ENCODE measurements around the gene ATXN7. TPM values are rescaled to one million over a fixed set of nuclear protein-coding genes. Genes with fewer than 3 reads are reported as not detected.

The ATXN7 gene
- total RNA-seq, 1 experiment from 2014 or later = 27.5 TPM

DNA sequence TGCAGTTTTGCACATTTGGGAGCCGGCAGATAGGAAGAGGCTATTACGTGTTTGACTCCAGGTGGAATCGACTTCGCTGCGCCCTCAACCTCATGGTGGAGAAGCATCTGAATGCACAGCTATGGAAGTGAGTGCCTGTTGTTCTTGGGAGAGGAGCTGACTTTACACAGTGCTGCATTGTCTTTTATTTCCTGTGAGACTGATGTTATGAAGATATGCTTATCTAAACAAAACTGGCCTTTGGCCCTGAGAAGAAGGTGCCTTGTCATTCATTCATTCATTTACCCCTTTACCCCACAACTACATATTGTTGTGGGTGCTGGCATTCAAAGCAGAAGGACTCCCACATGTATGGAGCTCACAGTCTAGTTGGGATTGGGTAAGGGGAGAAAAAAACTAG is 127.1 kb downstream of the ATXN7 start:
- Histone ChIP-seq H3K9ac (ENCODE audit: low read length) (no peak overlapping the region), H4K20me1 (ENCODE audit: insufficient read depth) (no peaks in the 10 kb centered on the region), H3K4me2 (ENCODE audit: low read length) (no peak overlapping the region), H3K79me2 (ENCODE audit: insufficient read depth, low read length) (no peaks in the 10 kb centered on the region), H3K4me1 (ENCODE audit: control insufficient read depth in 1 of 2, insufficient read depth in 2 of 2, low read length in 2 of 2) (no peaks in the 10 kb centered on the region), H3K36me3 (ENCODE audit: control insufficient read depth in 1 of 2, insufficient read depth in 2 of 2, low read length in 2 of 2) (peaks cover 18 to 21% of the 10 kb centered on the region in 2 experiments; a peak in 3 of 4 replicates), H3K9me2 (ENCODE audit: insufficient read depth) (no peaks in the 10 kb centered on the region), H2AFZ (ENCODE audit: low read depth, low read length, poor library complexity, severe bottlenecking) (no peak overlapping the region), H3K9me3 (ENCODE audit: control insufficient read depth in 1 of 2, insufficient read depth in 1 of 2, low read depth in 1 of 2, low read length in 2 of 2) (no peaks in the 10 kb centered on the region), H3K27me3 (ENCODE audit: insufficient read depth, low read length) (no peaks in the 10 kb centered on the region), H3K4me3 (replicated peaks in 1 of 2; ENCODE audit: low read depth in 1 of 2, low read length in 2 of 2) (no peak overlapping the region), H3K27ac (ENCODE audit: low read depth, low read length) (no peak overlapping the region)
- ChIA-PET RAD21 (ENCODE audit: low non-redundant PET in 1 of 2, low total read pairs in 2 of 2, uncharacterized antibody in 2 of 2, unreplicated experiment in 2 of 2) (no interaction called here), POLR2A (no interaction called here), CTCF (no interaction called here)
- BruUV-seq (replicated peaks) = no TSS peak
- intact Hi-C loops (cut with micrococcal nuclease) = loop anchor here (10.0 kb wide), 2 partner anchors 176 to 1366 kb away; partner anchors contain the start of gene C3orf49
- no peak for DNase-seq (ENCODE audit: low read depth, low spot score)
- ATAC-seq = no peak
- TF ChIP-seq SIN3A (IDR thresholded peaks at IDR 0.05; ENCODE audit: low read depth) (no peak), CEBPB (IDR thresholded peaks at IDR 0.05; ENCODE audit: low read depth) (no peak), YY1 (IDR thresholded peaks at IDR 0.05; ENCODE audit: extremely low read depth, insufficient replicate concordance, low read depth, low read length) (no peak), CBX3 (IDR thresholded peaks at IDR 0.05; ENCODE audit: low read depth) (no peak)
- TF ChIP-seq, protein P1, sequence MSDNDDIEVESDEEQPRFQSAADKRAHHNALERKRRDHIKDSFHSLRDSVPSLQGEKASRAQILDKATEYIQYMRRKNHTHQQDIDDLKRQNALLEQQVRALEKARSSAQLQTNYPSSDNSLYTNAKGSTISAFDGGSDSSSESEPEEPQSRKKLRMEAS (IDR thresholded peaks at IDR 0.05) = no peak

DNA sequence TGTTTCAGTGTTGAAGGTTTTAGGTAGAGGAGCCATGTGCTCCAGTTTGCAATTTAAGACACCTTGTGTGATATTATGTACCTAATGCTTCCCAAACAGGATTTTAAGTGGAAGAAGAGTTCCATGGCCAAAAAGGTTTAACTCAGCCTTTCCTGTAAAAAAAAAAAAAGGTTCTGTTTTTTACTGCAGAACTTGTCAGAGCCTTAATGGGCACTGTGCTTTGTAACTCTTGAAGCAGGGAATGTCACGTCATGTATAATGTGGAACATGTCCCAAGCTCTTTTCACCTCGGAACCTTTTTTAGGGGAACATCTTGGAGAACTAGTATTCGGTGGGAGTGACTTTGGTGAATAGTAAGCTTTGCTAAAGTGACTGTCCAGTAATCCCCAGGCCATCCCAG is 128.0 kb downstream of the ATXN7 start:
- ChIA-PET CTCF (no interaction called here), RAD21 (ENCODE audit: low non-redundant PET in 1 of 2, low total read pairs in 2 of 2, uncharacterized antibody in 2 of 2, unreplicated experiment in 2 of 2) (no interaction called here), POLR2A (no interaction called here)
- Histone ChIP-seq H3K4me3 (replicated peaks in 1 of 2; ENCODE audit: low read depth in 1 of 2, low read length in 2 of 2) (no peak overlapping the region), H3K4me2 (ENCODE audit: low read length) (no peak overlapping the region), H3K27me3 (ENCODE audit: insufficient read depth, low read length) (no peaks in the 10 kb centered on the region), H2AFZ (ENCODE audit: low read depth, low read length, poor library complexity, severe bottlenecking) (no peak overlapping the region), H3K36me3 (ENCODE audit: control insufficient read depth in 1 of 2, insufficient read depth in 2 of 2, low read length in 2 of 2) (peaks cover 23 to 28% of the 10 kb centered on the region in 2 experiments; a peak in 3 of 4 replicates), H4K20me1 (ENCODE audit: insufficient read depth) (no peaks in the 10 kb centered on the region), H3K9me3 (ENCODE audit: control insufficient read depth in 1 of 2, insufficient read depth in 1 of 2, low read depth in 1 of 2, low read length in 2 of 2) (no peaks in the 10 kb centered on the region), H3K4me1 (ENCODE audit: control insufficient read depth in 1 of 2, insufficient read depth in 2 of 2, low read length in 2 of 2) (no peaks in the 10 kb centered on the region), H3K9ac (ENCODE audit: low read length) (no peak overlapping the region), H3K27ac (ENCODE audit: low read depth, low read length) (no peak overlapping the region), H3K79me2 (ENCODE audit: insufficient read depth, low read length) (no peaks in the 10 kb centered on the region), H3K9me2 (ENCODE audit: insufficient read depth) (no peaks in the 10 kb centered on the region)
- DNase-seq (ENCODE audit: low read depth, low spot score) = no peak
- intact Hi-C loops (cut with micrococcal nuclease) = loop anchor here (2.0 to 10.0 kb wide), 3 partner anchors 177 to 1367 kb away; partner anchors contain the start of gene C3orf49
- TF ChIP-seq, protein P2, sequence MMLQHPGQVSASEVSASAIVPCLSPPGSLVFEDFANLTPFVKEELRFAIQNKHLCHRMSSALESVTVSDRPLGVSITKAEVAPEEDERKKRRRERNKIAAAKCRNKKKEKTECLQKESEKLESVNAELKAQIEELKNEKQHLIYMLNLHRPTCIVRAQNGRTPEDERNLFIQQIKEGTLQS (IDR thresholded peaks at IDR 0.05) = no peak
- TF ChIP-seq JUND (IDR thresholded peaks at IDR 0.05) = no peak
- TF ChIP-seq, protein P3, sequence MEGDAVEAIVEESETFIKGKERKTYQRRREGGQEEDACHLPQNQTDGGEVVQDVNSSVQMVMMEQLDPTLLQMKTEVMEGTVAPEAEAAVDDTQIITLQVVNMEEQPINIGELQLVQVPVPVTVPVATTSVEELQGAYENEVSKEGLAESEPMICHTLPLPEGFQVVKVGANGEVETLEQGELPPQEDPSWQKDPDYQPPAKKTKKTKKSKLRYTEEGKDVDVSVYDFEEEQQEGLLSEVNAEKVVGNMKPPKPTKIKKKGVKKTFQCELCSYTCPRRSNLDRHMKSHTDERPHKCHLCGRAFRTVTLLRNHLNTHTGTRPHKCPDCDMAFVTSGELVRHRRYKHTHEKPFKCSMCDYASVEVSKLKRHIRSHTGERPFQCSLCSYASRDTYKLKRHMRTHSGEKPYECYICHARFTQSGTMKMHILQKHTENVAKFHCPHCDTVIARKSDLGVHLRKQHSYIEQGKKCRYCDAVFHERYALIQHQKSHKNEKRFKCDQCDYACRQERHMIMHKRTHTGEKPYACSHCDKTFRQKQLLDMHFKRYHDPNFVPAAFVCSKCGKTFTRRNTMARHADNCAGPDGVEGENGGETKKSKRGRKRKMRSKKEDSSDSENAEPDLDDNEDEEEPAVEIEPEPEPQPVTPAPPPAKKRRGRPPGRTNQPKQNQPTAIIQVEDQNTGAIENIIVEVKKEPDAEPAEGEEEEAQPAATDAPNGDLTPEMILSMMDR (IDR thresholded peaks at IDR 0.05 in 2 of 3, conservative IDR thresholded peaks at IDR 0.05 in 1 of 3; ENCODE audit: borderline replicate concordance in 1 of 3, insufficient read depth in 1 of 3, low read depth in 2 of 3, low read length in 2 of 3) = no peak
- no peak for TF ChIP-seq ELF1 (IDR thresholded peaks at IDR 0.05; ENCODE audit: borderline replicate concordance, low read depth)
- TF ChIP-seq EGR1 (IDR thresholded peaks at IDR 0.05; ENCODE audit: low read depth) = no peak
- no peak for TF ChIP-seq CBX3 (IDR thresholded peaks at IDR 0.05; ENCODE audit: low read depth)
- TF ChIP-seq RAD21 (IDR thresholded peaks at IDR 0.05; ENCODE audit: low read depth) = no peak
- TF ChIP-seq, protein P1 (IDR thresholded peaks at IDR 0.05) = no peak
- no peak for TF ChIP-seq POLR2AphosphoS5 (IDR thresholded peaks at IDR 0.05; ENCODE audit: low read depth, low read length)
- no peak for TF ChIP-seq SIN3A (IDR thresholded peaks at IDR 0.05; ENCODE audit: low read depth)
- TF ChIP-seq, protein P4, sequence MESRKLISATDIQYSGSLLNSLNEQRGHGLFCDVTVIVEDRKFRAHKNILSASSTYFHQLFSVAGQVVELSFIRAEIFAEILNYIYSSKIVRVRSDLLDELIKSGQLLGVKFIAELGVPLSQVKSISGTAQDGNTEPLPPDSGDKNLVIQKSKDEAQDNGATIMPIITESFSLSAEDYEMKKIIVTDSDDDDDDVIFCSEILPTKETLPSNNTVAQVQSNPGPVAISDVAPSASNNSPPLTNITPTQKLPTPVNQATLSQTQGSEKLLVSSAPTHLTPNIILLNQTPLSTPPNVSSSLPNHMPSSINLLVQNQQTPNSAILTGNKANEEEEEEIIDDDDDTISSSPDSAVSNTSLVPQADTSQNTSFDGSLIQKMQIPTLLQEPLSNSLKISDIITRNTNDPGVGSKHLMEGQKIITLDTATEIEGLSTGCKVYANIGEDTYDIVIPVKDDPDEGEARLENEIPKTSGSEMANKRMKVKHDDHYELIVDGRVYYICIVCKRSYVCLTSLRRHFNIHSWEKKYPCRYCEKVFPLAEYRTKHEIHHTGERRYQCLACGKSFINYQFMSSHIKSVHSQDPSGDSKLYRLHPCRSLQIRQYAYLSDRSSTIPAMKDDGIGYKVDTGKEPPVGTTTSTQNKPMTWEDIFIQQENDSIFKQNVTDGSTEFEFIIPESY (IDR thresholded peaks at IDR 0.05; ENCODE audit: extremely low read depth, insufficient replicate concordance, low read length) = no peak
- TF ChIP-seq FOSL1 (IDR thresholded peaks at IDR 0.05; ENCODE audit: low read depth) = no peak
- no peak for ATAC-seq
- no TSS peak for BruUV-seq (replicated peaks)

Data from HCT116 (cell line).